Nephron (organoid): ENCODE results near the gene ZNF497.
A peak's percentile ranks its signal among the peaks of the same experiment; 100 is the strongest.

Experiments used
- H3K27ac Mint-ChIP-seq, 3 experiments: 2 replicates each; pipeline ENCODE4 v1.8.0; 2020; ENCODE audit warnings: mixed read lengths in 3 of 3, mild to moderate bottlenecking in 2 of 3, moderate library complexity in 1 of 3
- H3K27me3 Mint-ChIP-seq: 2 replicates; pipeline ENCODE4 v1.8.0; 2021; ENCODE audit warnings: low read depth, mild to moderate bottlenecking, moderate library complexity, mixed read lengths
- H3K36me3 Mint-ChIP-seq: 2 replicates; pipeline ENCODE4 v1.8.0; 2020; ENCODE audit warnings: low read depth, mixed read lengths
- H3K4me1 Mint-ChIP-seq: 2 replicates; pipeline ENCODE4 v1.8.0; 2020; ENCODE audit warnings: mixed read lengths
- H3K4me3 Mint-ChIP-seq, 3 experiments: 2 replicates each; pipeline ENCODE4 v1.8.0; 2020; ENCODE audit warnings: mild to moderate bottlenecking in 3 of 3, mixed read lengths in 3 of 3, moderate library complexity in 2 of 3
- H3K9me3 Mint-ChIP-seq: 2 replicates; pipeline ENCODE4 v1.8.0; 2020; ENCODE audit warnings: mixed read lengths
- CTCF ChIP-seq, 3 experiments: fragments of 200-600 bp; sonication (generic); IDR thresholded peaks; one replicate each; pipeline ENCODE4 v1.5.0; 2021; ENCODE audit warnings: antibody characterized with exemption in 3 of 3; ENCODE audit not compliant: unreplicated experiment in 3 of 3

ZNF497 gene

GRCh38 chr19:58388175-58388526 is 25.6 kb upstream of the ZNF497 start:
- Mint-ChIP-seq H3K27ac (peak overlapping the region; percentile 100), H3K4me1 (peaks cover 25% of the 10 kb centered on the region), H3K4me3 (peak overlapping the region; percentile 97 to 99 (median 98)), H3K27me3 (no peaks in the 10 kb centered on the region), H3K36me3 (peaks cover 32% of the 10 kb centered on the region), H3K9me3 (no peaks in the 10 kb centered on the region)
- TF ChIP-seq CTCF (IDR thresholded peaks at IDR 0.05; ENCODE audit: unreplicated experiment in 3 of 3): no peak

GRCh38 chr19:58387338-58388174 is 25.0 kb upstream of the ZNF497 start:
- TF ChIP-seq CTCF (IDR thresholded peaks at IDR 0.05; ENCODE audit: unreplicated experiment in 3 of 3): no peak
- Mint-ChIP-seq H3K27ac (peak overlapping the region; percentile 100), H3K4me3 (peak overlapping the region; percentile 97 to 99 (median 98)), H3K4me1 (peaks cover 25% of the 10 kb centered on the region), H3K27me3 (no peaks in the 10 kb centered on the region), H3K36me3 (peaks cover 26% of the 10 kb centered on the region), H3K9me3 (no peaks in the 10 kb centered on the region)

- peak within 1 kb of the TSS; percentile 100 for H3K27ac Mint-ChIP-seq
- peak within 1 kb of the TSS; percentile 97 to 99 (median 98) for H3K4me3 Mint-ChIP-seq
- H3K4me1 Mint-ChIP-seq: peaks cover 30% of the 10 kb centered on the region
- H3K27me3 Mint-ChIP-seq: no peaks in the 10 kb centered on the region
- peaks cover 24% of the 10 kb centered on the region for H3K36me3 Mint-ChIP-seq
- no peak for TF ChIP-seq CTCF (IDR thresholded peaks at IDR 0.05; ENCODE audit: unreplicated experiment in 3 of 3)
- H3K9me3 Mint-ChIP-seq: no peaks in the 10 kb centered on the region
Measured at GRCh38 chr19:58386576-58387337, 24.2 kb upstream of the ZNF497 start, which contains the start of gene RPS5. Gene RPS5, plus strand, starts transcription at chr19:58387269. Its CDS starts 869 bp downstream, at chr19:58388138.

GRCh38 chr19:58385891-58386575 is 23.5 kb upstream of the ZNF497 start:
- Mint-ChIP-seq H3K9me3 (no peaks in the 10 kb centered on the region), H3K4me3 (peak overlapping the region; percentile 97 to 99 (median 98)), H3K27me3 (no peaks in the 10 kb centered on the region), H3K27ac (peak overlapping the region; percentile 100), H3K36me3 (peaks cover 21% of the 10 kb centered on the region), H3K4me1 (peaks cover 33% of the 10 kb centered on the region)
- TF ChIP-seq CTCF (IDR thresholded peaks at IDR 0.05; ENCODE audit: unreplicated experiment in 3 of 3): no peak

- no peaks in the 10 kb centered on the region for H3K27me3 Mint-ChIP-seq
- H3K36me3 Mint-ChIP-seq: peaks cover 15% of the 10 kb centered on the region
- peaks cover 30% of the 10 kb centered on the region for H3K4me1 Mint-ChIP-seq
- peak overlapping the region; percentile 97 to 99 (median 98) for H3K4me3 Mint-ChIP-seq
- H3K9me3 Mint-ChIP-seq: no peaks in the 10 kb centered on the region
- TF ChIP-seq CTCF (IDR thresholded peaks at IDR 0.05; ENCODE audit: unreplicated experiment in 3 of 3): no peak
- H3K27ac Mint-ChIP-seq: peak overlapping the region; percentile 100
Measured at GRCh38 chr19:58385313-58385890, 22.9 kb upstream of the ZNF497 start.
